ENCODE data around the gene FAM227A.

Gene FAM227A

DNA sequence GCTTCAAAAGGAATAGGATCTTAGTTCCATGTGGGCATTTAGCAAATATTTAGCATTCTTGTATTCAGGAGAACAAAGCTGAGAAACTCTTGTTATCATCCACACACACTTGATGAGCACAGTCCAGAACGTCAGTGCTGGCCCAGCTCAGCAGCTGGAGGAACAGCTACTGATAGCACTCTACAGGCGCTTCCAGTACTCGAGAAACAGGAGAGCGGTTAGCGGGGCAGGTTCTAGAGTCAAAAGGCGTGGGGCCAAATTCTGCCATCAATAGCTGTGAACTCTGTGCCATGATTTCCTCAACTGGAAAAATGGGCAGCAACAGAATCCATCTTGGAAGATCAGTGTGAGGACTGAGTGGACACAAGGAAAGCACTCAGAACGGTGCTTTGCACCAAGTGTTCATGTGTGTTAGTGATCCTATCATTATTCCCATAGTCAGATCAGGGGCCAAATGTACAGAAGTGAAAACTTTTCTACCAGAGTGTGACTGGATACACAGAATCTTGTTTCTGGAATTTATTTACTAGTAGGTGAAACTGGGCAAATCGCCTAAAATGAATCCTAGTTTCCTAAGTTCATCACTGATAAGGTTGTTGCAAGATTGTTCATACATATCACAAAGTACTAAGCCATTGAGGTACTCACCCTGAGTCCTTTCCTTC is 41.4 kb upstream of the FAM227A start:
- Histone ChIP-seq H3K36me3 (ENCODE audit: control insufficient read depth, insufficient read depth, low read length) (no peaks in the 10 kb centered on the region; the same call in 1 of the 2 replicates), H3K9me3 (ENCODE audit: control insufficient read depth, insufficient read depth, low read length) (no peaks in the 10 kb centered on the region), H3K27me3 (ENCODE audit: control insufficient read depth, insufficient read depth, low read length) (no peaks in the 10 kb centered on the region), H3K27ac (ENCODE audit: low read length) (no peak overlapping the region), H3K4me3 (ENCODE audit: low read length) (no peak overlapping the region), H3K4me1 (ENCODE audit: control insufficient read depth, insufficient read depth, low read length) (peaks cover 2% of the 10 kb centered on the region; the same call in 1 of the 2 replicates)
- no peak for DNase-seq (ENCODE audit: low read depth, low spot score)
- WGBS (ENCODE audit: insufficient coverage, insufficient read length): no CpG with 5 or more reads among the region's 8 CpGs

DNA sequence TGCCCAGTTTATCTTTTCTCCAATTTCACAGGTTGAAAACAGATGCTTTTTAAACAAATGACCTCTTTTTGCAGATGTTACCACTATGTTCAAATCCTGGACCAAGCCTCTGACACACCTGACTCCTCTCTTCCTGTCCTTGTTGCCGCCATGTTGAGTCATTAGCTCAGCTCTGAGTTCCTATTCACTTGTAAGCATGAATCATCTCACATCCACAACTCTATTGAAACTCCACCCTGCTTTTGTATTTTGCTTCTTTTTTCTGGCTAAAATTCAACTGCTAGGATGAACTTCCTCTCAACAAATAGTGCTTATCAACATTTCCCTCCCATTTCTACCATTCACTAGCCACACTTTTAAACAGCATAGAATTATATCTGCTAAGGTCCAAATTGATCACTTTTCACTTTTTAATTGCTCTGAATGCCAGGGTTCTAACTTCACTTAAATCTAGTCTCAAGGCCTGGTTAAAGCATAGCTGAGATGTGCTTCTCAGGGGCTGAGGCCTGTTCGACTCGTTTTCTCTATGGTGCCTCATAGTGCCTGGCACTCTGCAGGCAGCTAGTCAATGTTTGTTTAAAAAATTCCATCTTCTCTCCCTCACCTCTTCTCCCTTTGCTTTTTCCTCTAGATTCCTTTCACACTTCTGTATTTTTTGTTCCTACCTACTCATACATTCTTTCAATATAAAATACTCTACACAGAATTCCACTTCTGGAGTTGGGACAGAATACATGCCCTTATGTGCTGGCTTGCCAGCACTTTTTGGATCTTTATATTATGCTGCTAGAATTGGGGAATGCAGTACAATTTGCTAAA is 40.6 kb upstream of the FAM227A start:
- no peaks in the 10 kb centered on the region; the same call in 1 of the 2 replicates for H3K36me3 ChIP-seq (ENCODE audit: control insufficient read depth, insufficient read depth, low read length)
- WGBS (ENCODE audit: insufficient coverage, insufficient read length): no CpG with 5 or more reads among the region's 3 CpGs

DNA sequence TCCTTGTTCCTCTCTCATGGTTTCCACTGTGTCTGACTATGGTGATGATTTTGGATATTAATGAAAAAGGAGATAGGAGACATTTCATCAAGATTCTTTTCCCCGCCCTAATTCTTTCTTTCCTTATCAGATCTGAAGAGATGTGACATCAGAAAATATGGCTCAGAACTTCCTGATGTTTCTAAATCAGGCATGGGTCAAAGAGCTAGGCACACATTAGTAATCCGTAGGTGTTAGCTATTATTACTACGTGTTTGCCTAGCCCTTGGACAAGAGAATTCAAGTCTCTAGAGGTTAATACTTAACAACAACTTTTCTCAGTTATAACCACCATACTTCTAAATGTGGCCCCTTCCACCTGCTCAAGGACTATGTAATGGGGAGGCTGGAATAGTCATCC is 38.7 kb upstream of the FAM227A start:
- no peaks in the 10 kb centered on the region for H3K27me3 ChIP-seq (ENCODE audit: control insufficient read depth, insufficient read depth, low read length)
- H3K27ac ChIP-seq (ENCODE audit: low read length): no peak overlapping the region
- no peaks in the 10 kb centered on the region for H3K4me1 ChIP-seq (ENCODE audit: control insufficient read depth, insufficient read depth, low read length)
- no CpG with 5 or more reads among the region's 3 CpGs for WGBS (ENCODE audit: insufficient coverage, insufficient read length)
- DNase-seq (ENCODE audit: low read depth, low spot score): no peak
- H3K4me3 ChIP-seq (ENCODE audit: low read length): no peak overlapping the region
- no peaks in the 10 kb centered on the region for H3K9me3 ChIP-seq (ENCODE audit: control insufficient read depth, insufficient read depth, low read length)
- no peaks in the 10 kb centered on the region; the same call in 1 of the 2 replicates for H3K36me3 ChIP-seq (ENCODE audit: control insufficient read depth, insufficient read depth, low read length)

More for the DNA sequence above, 40.6 kb upstream of the FAM227A start:
- no peaks in the 10 kb centered on the region for H3K27me3 ChIP-seq (ENCODE audit: control insufficient read depth, insufficient read depth, low read length)
- H3K4me1 ChIP-seq (ENCODE audit: control insufficient read depth, insufficient read depth, low read length): peaks cover 2% of the 10 kb centered on the region; the same call in 1 of the 2 replicates
- no peaks in the 10 kb centered on the region for H3K9me3 ChIP-seq (ENCODE audit: control insufficient read depth, insufficient read depth, low read length)
- H3K4me3 ChIP-seq (ENCODE audit: low read length): no peak overlapping the region
- no peak overlapping the region for H3K27ac ChIP-seq (ENCODE audit: low read length)
- no peak for DNase-seq (ENCODE audit: low read depth, low spot score)

DNA sequence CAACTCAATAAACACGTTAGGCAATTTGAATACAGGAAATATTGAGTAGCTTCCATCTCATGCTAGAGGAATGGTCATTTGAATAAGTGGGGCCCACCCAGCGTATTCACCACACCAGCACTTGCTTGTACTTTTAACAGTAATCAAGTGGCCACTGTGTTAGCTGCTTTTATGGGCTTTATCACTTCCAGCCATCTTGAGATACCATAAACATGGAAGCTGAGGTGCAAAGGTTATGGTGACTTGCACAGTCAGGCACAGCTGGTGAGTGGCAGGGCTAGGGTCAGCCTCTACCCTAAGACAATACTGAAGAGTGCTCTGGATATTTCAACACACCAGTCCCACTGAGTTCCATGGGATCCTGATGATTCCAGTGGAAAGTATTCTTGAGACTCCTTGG is 37.9 kb upstream of the FAM227A start:
- WGBS (ENCODE audit: insufficient coverage, insufficient read length): no CpG with 5 or more reads among the region's 2 CpGs
- no peak for DNase-seq (ENCODE audit: low read depth, low spot score)
- Histone ChIP-seq H3K27ac (ENCODE audit: low read length) (no peak overlapping the region), H3K9me3 (ENCODE audit: control insufficient read depth, insufficient read depth, low read length) (no peaks in the 10 kb centered on the region), H3K27me3 (ENCODE audit: control insufficient read depth, insufficient read depth, low read length) (no peaks in the 10 kb centered on the region), H3K4me3 (ENCODE audit: low read length) (no peak overlapping the region), H3K4me1 (ENCODE audit: control insufficient read depth, insufficient read depth, low read length) (no peaks in the 10 kb centered on the region), H3K36me3 (ENCODE audit: control insufficient read depth, insufficient read depth, low read length) (peaks cover 3% of the 10 kb centered on the region; the same call in 1 of the 2 replicates)

DNA sequence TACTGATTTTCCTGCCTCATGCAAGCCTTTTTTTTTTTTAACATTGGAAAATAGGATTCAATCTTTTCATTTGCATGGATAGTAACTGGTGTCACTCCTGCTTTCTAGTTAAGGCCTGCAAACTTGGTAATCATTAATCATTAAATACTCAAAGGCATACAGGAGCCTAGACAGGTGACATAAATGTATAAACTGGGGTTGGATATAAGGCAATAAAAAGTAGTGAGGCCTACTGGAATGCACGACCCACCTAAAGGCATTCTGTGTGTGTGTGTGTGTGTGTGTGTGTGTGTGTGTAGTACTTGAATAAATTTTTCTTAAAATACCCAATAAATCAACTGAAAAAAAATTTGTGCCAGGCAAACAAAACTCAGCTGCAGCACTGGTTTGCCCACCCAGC is 33.5 kb upstream of the FAM227A start:
- Histone ChIP-seq H3K27me3 (ENCODE audit: control insufficient read depth, insufficient read depth, low read length) (no peaks in the 10 kb centered on the region), H3K36me3 (ENCODE audit: control insufficient read depth, insufficient read depth, low read length) (peaks cover 18% of the 10 kb centered on the region; the same call in 1 of the 2 replicates)

DNA sequence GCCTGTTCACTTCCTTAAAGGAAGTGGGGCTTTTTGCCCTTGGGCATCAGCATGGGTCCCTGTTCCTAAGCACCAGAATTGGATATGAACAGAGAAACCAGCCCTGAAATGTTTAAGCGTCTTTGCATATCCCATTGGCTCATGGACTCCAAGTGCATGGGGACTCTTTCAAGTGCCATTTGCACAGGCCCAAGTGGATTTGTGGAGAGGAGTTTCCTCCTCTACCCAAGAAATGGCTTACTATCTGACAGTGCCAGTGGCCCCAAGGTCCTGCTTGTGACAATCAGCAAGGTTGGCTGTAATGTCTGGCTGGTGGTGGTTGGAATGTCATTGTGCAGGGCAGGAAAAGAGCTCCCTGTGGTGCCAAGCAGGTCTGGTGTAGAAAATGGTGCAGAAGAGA is 29.6 kb upstream of the FAM227A start:
- no CpG with 5 or more reads among the region's 1 CpG for WGBS (ENCODE audit: insufficient coverage, insufficient read length)
- DNase-seq (ENCODE audit: low read depth, low spot score): no peak

More for the DNA sequence above, 33.5 kb upstream of the FAM227A start:
- Histone ChIP-seq H3K27ac (ENCODE audit: low read length) (no peak overlapping the region), H3K4me3 (ENCODE audit: low read length) (no peak overlapping the region), H3K9me3 (ENCODE audit: control insufficient read depth, insufficient read depth, low read length) (no peaks in the 10 kb centered on the region), H3K4me1 (ENCODE audit: control insufficient read depth, insufficient read depth, low read length) (no peaks in the 10 kb centered on the region)
- no peak for DNase-seq (ENCODE audit: low read depth, low spot score)
- WGBS (ENCODE audit: insufficient coverage, insufficient read length): no CpG with 5 or more reads among the region's 1 CpG

DNA sequence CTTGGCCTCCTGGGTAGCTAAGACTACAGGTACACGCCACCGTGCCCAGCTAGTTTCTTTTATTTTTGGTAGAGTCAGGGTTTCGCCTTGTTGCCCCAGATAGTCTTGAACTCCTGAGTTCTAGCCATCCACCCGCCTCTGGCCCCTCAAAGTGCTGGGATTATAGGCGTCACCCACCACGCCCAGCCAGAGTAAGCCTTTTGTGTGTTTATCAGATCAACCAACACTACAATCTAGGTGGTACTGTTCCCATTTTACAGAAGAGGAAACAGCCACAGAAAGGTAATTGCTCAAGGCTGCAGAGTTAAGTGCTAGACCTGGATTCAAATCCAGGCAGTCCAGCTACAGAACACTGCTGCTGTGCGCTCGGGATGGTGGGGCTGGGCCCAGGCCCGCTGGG is 28.7 kb upstream of the FAM227A start:
- Histone ChIP-seq H3K36me3 (ENCODE audit: control insufficient read depth, insufficient read depth, low read length) (peaks cover 26% of the 10 kb centered on the region; the same call in 1 of the 2 replicates), H3K4me1 (ENCODE audit: control insufficient read depth, insufficient read depth, low read length) (no peaks in the 10 kb centered on the region), H3K4me3 (ENCODE audit: low read length) (no peak overlapping the region), H3K9me3 (ENCODE audit: control insufficient read depth, insufficient read depth, low read length) (no peaks in the 10 kb centered on the region), H3K27ac (ENCODE audit: low read length) (no peak overlapping the region), H3K27me3 (ENCODE audit: control insufficient read depth, insufficient read depth, low read length) (no peaks in the 10 kb centered on the region)
- no peak for DNase-seq (ENCODE audit: low read depth, low spot score)
- WGBS (ENCODE audit: insufficient coverage, insufficient read length): no CpG with 5 or more reads among the region's 9 CpGs

More for the DNA sequence above, 29.6 kb upstream of the FAM227A start:
- Histone ChIP-seq H3K36me3 (ENCODE audit: control insufficient read depth, insufficient read depth, low read length) (peaks cover 26% of the 10 kb centered on the region; the same call in 1 of the 2 replicates), H3K27ac (ENCODE audit: low read length) (no peak overlapping the region), H3K9me3 (ENCODE audit: control insufficient read depth, insufficient read depth, low read length) (no peaks in the 10 kb centered on the region), H3K4me3 (ENCODE audit: low read length) (no peak overlapping the region), H3K27me3 (ENCODE audit: control insufficient read depth, insufficient read depth, low read length) (no peaks in the 10 kb centered on the region), H3K4me1 (ENCODE audit: control insufficient read depth, insufficient read depth, low read length) (no peaks in the 10 kb centered on the region)

DNA sequence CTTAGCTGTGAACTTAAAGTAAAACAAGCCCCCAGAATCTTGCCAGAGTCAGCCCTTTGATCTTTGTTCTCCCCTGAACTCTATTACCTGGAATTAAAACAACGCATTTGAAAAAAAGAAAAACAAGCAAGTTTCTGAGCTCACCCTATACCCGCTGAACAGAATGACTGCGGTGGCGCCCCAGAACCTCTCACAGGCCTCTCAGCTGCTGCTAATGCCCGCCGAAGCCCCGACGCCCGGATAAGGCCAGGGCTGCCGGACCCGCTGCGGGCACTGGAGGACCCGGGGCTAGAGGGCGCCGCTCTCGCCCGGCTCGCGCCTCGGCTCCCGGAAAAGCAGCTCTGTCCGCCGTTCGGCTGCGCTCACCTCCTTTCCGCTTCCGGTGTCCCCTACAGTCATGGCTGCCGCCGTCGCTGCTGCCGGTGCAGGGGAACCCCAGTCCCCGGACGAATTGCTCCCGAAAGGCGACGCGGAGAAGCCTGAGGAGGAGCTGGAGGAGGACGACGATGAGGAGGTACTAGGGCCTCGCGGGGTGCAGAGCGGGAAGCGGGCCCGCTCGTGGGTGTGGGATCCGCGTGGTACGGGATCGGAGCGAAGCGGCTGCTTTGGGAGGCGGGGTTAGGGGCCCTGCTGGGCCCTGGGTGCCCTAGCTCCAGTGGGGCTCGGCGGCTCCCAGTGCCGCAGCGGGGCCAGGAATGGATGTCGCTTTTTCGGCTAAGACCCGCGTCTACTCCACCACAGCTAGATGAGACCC is 25.6 kb upstream of the FAM227A start, which contains the start of gene TOMM22:
Gene TOMM22 (plus strand): TSS at position 376 of the 754 bp plus-strand sequence. CDS start 22 bp downstream, at position 398.
- no CpG with 5 or more reads among the region's 60 CpGs for WGBS (ENCODE audit: insufficient coverage, insufficient read length)
- Histone ChIP-seq H3K27ac (ENCODE audit: low read length) (no peak within 1 kb of the TSS), H3K4me1 (ENCODE audit: control insufficient read depth, insufficient read depth, low read length) (no peaks in the 10 kb centered on the region), H3K4me3 (ENCODE audit: low read length) (peak within 1 kb of the TSS; percentile 100), H3K36me3 (ENCODE audit: control insufficient read depth, insufficient read depth, low read length) (peaks cover 13% of the 10 kb centered on the region; the same call in 1 of the 2 replicates), H3K27me3 (ENCODE audit: control insufficient read depth, insufficient read depth, low read length) (no peaks in the 10 kb centered on the region), H3K9me3 (ENCODE audit: control insufficient read depth, insufficient read depth, low read length) (no peaks in the 10 kb centered on the region)
- peak; percentile 80 for DNase-seq (ENCODE audit: low read depth, low spot score)

DNA sequence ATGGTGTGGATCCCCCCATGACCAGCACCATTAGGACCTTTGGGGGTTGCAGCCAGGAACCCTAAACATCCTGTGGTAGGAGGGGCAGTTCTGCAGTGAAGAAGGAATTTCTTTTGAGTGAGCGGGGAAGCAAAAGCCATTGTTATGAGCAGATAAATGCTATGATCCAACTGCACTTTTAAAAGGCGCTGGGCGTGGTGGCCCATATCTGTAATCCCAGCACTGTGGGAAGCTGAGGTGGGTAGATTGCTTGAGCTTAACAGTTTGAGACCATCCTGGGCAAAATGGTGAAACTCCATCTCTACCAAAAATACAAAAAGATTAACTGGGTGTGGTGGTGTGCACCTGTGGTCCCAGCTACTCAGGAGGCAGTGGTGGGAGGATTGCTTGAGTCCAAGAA is 19.6 kb upstream of the FAM227A start:
- DNase-seq (ENCODE audit: low read depth, low spot score): no peak
- H3K4me3 ChIP-seq (ENCODE audit: low read length): no peak overlapping the region
- no CpG with 5 or more reads among the region's 3 CpGs for WGBS (ENCODE audit: insufficient coverage, insufficient read length)
- H3K27ac ChIP-seq (ENCODE audit: low read length): no peak overlapping the region
- H3K27me3 ChIP-seq (ENCODE audit: control insufficient read depth, insufficient read depth, low read length): no peaks in the 10 kb centered on the region
- H3K9me3 ChIP-seq (ENCODE audit: control insufficient read depth, insufficient read depth, low read length): no peaks in the 10 kb centered on the region
- H3K36me3 ChIP-seq (ENCODE audit: control insufficient read depth, insufficient read depth, low read length): peaks cover 2% of the 10 kb centered on the region; the same call in 1 of the 2 replicates
- no peaks in the 10 kb centered on the region for H3K4me1 ChIP-seq (ENCODE audit: control insufficient read depth, insufficient read depth, low read length)

DNA sequence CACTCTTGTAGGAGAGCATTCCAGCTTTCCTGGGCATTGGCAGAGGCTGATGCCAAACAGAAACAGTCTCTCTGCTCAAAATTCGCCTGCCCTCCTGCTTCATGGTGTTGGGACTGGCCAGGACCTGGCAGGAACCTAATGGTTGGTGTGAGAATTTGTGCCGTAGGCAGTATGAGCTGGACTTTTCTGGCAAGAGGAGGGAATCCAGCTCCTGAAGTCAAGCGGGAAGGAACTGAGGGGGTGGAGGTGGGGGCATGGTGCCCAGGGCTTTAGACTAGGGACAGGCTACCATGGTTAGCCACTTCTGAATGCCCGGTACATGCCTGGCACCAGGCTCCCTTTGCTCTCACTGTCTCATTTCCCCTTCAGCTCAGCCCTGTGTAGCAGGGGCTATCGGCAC is 18.7 kb upstream of the FAM227A start:
- no CpG with 5 or more reads among the region's 5 CpGs for WGBS (ENCODE audit: insufficient coverage, insufficient read length)
- Histone ChIP-seq H3K36me3 (ENCODE audit: control insufficient read depth, insufficient read depth, low read length) (peaks cover 3% of the 10 kb centered on the region; the same call in 1 of the 2 replicates), H3K4me1 (ENCODE audit: control insufficient read depth, insufficient read depth, low read length) (no peaks in the 10 kb centered on the region), H3K9me3 (ENCODE audit: control insufficient read depth, insufficient read depth, low read length) (no peaks in the 10 kb centered on the region), H3K27ac (ENCODE audit: low read length) (no peak overlapping the region), H3K4me3 (ENCODE audit: low read length) (no peak overlapping the region), H3K27me3 (ENCODE audit: control insufficient read depth, insufficient read depth, low read length) (no peaks in the 10 kb centered on the region)
- no peak for DNase-seq (ENCODE audit: low read depth, low spot score)
